GM21360 (cell line): ENCODE measurements around the gene TMEM225B.
A peak's percentile ranks its signal among the peaks of the same experiment; 100 is the strongest.
"Not testable (repeated sequence)": the region's sequence is repeated elsewhere in the genome, so short reads cannot be mapped to it uniquely, and the experiment has no call there.

Experiments used
- ATAC-seq: cut with Tn5 transposase; IDR thresholded peaks from one replicate; pipeline ENCODE4 v1.9.1; 2021; ENCODE audit warnings: mild to moderate bottlenecking, moderate library complexity; ENCODE audit not compliant: unreplicated experiment

TMEM225B gene

DNA sequence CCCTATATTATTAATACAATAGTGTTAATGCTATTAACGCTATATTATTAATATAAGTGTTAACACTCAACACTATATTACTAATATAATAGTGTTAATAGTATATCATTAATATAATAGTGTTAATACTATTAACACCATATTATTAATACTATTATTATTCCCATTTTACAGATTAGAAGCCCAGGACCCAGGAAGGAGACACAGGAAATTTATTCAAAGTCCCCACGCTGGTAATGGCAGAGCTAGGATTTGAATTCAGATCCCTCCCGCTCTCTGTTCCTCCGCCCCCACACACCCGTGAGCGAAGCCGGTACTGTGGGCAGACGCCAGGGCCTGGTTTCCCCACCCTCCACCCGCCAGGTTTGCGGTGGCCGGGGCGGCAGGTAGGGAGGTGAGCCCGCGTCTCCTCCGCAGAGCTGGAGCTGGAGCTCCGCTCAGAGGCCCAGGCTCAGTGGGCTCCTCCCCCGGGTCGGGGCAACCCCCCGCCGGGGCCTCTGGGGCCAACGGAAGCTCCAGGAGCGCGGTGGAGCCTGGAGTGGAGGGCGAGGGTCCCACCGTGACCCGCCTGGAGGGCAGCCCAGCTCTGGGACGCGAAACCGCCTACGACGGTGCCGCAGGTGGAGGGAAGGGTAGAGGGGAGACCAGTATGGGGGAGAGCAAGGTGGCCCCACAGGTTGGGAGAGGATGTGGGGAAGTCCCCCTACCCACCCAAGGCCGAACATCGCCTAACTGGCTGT, at the start of gene TMEM225B:
TMEM225B (plus strand) TSS at position 506 of the 740 bp plus-strand sequence. CDS start 6,122 bp downstream, outside the sequence.
- no peak for ATAC-seq

DNA sequence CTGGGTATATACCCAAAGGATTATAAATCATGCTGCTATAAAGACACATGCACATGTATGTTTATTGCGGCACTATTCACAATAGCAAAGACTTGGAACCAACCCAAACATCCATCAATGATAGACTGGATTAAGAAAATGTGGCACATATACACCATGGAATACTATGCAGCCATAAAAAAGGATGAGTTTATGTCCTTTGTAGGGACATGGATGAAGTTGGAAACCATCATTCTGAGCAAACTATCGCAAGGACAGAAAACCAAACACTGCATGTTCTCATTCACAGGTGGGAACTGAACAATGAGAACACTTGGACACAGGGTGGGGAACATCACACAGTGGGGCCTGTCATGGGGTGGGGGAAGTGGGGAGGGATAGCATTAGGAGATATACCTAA, 48.5 kb upstream of the TMEM225B start:
- not testable (repeated sequence) for ATAC-seq

- no peak for ATAC-seq
Measured at GRCh38 chr7:99551334-99551733, 46.7 kb upstream of the TMEM225B start.

GRCh38 chr7:99551767-99552463, 46.2 kb upstream of the TMEM225B start, which contains the start of gene FAM200A:
FAM200A (minus strand) TSS chr7:99552114; CDS start chr7:99548407, 3,707 bp downstream.
- peak; percentile 87 for ATAC-seq

DNA sequence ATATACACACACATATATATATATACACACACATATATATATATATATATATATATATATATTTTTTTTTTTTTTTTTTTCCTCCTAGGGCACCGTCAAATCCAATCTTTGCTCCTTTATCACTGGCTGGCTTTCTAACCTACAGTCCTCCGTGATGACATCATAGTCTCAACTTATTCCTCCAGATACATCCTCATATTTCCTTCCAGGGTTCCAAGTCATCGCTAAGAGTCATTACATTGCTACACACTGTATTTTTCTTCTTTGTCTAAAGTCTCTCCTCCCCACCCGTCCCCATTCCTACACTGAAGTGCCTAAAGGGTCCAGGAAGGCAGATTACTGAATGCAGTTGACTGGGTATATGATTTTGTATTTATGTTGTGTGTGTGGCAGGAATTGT, 45.0 kb upstream of the TMEM225B start:
- no peak for ATAC-seq

- no peak for ATAC-seq
Measured at GRCh38 chr7:99554939-99555338, 43.1 kb upstream of the TMEM225B start.

DNA sequence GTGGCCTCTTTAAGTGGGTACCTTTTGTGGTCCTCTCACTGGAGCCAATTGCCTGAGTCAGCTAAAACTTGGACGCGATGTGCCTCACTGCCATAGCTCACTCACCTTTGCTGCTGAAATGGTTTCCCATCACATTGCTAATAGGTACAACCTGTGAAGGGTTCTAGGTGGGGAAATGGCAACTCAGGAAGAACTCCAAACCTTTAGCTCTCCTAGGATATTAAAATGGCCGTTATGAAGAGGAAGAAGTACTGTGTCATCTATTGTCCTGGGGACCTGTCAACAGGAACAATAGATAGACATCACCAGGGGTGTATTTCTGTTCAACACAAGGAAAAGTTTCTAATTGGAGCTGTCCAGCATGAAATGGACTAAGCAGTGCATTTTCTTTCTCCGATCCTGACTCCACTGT, 40.9 kb upstream of the TMEM225B start:
- ATAC-seq = no peak

DNA sequence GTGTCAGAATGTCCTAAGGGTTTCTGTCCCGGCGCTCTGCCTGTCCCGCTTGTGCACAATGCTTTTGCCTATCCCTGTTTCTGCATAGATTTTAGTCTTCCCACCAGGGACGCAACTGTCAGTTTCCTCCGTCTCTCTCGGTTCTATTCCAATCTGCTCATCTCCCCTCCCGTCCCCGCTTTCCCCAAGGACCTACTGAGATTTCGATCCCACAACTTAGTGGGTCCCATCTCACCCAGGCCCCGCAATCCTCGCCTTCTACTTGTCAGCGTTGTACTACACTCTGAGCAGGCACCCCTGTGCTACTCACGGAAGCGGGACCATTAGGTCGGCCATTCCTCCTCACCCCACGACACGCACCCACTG, 40.1 kb upstream of the TMEM225B start:
- peak; percentile 42 for ATAC-seq

- ATAC-seq = peak; percentile 66
Measured at GRCh38 chr7:99558306-99559174, 39.5 kb upstream of the TMEM225B start, which contains the start of gene ZNF655. ZNF655 (plus strand) TSS chr7:99558642; CDS start chr7:99560560, 1,918 bp downstream.

DNA sequence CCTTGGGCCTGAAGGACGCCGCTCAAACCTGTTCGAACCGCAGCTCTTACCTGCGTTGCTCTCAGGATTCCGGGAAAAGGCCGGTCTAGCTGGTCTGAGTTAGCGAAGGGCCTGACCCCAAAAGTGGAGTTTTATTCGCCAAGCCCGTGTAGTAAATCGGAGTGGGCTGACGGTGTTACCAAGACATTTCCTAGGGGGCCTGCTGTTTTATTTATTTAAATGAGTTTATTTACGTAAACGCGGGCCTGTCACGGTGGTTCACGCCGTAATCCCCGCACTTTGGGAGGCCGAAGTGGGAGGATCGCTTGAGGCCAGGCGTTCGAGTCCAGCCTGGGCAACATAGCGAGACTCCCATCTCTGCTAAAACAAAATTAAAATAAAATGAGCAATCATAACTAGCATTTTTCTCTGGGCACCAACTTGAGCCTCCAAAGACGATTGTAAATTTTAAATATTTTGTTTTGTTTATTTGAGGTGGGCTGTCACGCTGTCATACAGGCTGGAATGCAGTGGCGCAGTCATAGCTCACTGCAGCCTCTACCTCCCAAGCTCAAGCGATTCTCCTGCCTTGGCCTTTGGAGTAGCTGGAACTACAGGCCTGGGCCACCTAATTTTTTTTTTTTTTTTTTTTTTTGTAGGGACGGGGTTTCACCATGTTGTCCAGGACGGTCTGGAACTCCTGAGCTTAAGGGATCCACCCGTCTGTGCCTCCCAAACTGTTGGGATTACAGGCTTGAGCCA, 38.7 kb upstream of the TMEM225B start:
- ATAC-seq = no peak

- no peak for ATAC-seq
Measured at GRCh38 chr7:99560834-99561736, 37.0 kb upstream of the TMEM225B start.

DNA sequence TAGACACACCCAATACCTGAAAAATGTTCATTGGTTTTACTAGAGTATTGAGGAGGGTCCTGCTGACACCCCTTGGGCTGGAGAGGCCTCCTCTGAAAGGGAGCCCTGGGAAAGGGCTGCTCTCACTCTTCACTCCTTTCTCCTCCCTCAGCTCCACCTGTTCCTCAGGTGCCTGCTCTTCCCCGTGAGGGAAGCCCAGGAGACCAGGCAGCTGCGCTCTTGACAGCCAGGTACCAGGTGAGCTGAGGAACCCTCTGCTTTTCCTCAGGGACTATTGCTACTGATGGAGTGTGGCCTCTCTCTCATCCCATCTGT, 36.4 kb upstream of the TMEM225B start:
- no peak for ATAC-seq

DNA sequence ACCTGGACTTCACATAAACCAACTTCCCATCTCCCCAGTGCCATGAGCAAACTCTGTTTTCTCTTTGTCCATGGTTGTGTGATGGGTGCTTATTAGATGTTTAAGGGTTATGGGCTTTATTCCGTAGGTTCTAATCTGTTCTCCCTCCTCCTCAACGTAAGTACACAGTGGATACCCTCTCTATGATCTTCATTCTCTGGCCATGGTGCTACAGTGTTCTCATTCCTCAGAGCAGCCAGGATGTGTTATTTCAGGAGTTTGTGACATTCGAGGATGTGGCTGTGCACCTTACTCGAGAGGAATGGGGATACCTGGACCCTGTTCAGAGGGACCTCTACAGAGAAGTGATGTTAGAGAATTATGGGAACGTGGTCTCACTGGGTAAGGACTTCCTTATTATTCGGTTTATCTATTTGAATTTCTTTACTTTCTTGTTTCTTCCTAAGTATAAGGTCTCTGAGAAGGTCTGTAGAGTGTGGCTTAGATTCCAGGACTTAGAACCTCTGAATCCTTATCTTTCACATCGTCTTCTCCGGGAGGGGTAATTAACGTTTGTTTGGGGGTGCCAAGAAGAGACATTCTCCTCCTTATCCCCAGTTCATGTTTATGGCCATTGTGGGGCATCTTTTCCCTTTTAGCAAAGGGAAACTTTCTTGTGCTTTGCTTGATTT, 35.8 kb upstream of the TMEM225B start:
- ATAC-seq = no peak

DNA sequence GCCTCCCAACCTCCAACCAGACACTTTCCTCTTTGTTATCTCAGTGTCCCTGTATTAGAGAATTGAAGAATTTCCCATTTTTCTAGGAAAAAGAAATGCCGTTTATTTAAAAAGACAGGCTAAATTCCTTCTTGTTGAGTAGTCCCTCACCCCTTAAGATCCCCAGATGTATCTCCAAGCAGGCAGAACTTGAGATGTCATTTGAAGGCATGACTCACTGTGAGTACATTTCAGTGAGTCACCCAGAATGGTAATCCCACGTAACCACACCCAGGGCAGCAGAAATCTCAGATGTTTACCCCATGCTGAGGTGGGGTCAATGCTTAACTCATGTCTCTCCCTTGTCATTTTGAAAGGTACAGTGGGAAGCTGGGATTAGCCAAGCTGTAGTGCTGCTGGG, 35.2 kb upstream of the TMEM225B start:
- no peak for ATAC-seq

- ATAC-seq = no peak
Measured at GRCh38 chr7:99563650-99564049, 34.4 kb upstream of the TMEM225B start.

GRCh38 chr7:99568770-99569169, 29.3 kb upstream of the TMEM225B start:
- ATAC-seq = not testable (repeated sequence)

DNA sequence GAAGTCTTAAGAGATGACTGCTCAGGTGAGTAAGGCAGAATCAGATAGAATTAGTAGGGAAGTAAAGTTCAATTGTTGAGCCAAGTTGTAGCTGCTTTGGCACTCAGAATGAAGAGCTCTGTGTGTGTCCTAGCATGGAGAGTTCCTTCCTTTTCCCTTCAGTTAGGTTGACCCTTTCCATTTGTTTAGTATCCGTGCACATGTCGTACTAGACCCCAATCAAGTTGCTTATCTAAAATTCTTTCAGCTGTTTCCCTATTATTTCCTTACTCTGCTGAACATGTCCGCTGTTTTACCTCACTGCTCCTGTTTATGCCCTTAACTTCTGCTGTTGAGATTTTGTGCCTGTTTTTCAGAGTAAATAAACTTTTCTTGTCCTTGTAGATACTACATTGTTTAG, 26.3 kb upstream of the TMEM225B start:
- ATAC-seq = no peak

GRCh38 chr7:99573257-99573656, 24.8 kb upstream of the TMEM225B start:
- no peak for ATAC-seq

GRCh38 chr7:99576251-99576650, 21.8 kb upstream of the TMEM225B start:
- no peak for ATAC-seq
